Subcutaneous adipose tissue (tissue), 4 donors: ENCODE results near the gene SSR2. TPM values are rescaled to one million over a fixed set of nuclear protein-coding genes. Genes with fewer than 3 reads are reported as not detected.

Experiments used
- total RNA-seq, 4 donors: library from RNA; depleted of rRNA; stranded (reverse); fragments of >200 nt; gene quantifications; one replicate each; pipeline ENCODE4 v1.1.0, GENCODE V29; 2016
- TF ChIP-seq, protein P1 (sequence below): fragments of 450-650 bp; IDR thresholded peaks from one replicate; pipeline ENCODE4 v1.5.1; 2016; ENCODE audit warnings: low read depth, mild to moderate bottlenecking, control low read depth, antibody characterized with exemption, moderate library complexity

The SSR2 gene
- total RNA-seq, 4 donors from 2014 or later: 117 to 238 (median 185) TPM

DNA sequence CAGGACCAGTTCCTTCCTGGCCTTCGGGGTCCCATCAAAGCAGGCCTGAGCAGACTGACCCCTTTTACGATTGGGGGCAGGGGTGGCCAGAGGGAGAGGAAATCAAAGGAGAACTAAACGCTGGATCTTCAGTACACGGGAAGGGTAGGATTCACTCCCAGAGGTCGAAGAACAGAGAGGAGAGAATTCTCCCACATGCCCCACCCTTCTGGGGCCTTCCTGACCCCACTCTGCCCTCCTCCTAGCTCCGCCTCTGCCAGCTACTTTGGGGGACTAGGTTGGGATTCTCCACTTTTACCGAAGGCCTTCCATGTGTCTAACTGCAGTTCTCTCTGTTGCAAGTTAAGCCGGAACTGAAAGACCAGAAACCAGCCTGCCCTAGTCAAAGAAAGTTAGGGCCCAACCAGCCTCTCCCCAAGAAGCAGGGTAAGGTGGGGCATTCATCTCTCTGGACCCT is 41.8 kb downstream of the SSR2 start:
- TF ChIP-seq, protein P1, sequence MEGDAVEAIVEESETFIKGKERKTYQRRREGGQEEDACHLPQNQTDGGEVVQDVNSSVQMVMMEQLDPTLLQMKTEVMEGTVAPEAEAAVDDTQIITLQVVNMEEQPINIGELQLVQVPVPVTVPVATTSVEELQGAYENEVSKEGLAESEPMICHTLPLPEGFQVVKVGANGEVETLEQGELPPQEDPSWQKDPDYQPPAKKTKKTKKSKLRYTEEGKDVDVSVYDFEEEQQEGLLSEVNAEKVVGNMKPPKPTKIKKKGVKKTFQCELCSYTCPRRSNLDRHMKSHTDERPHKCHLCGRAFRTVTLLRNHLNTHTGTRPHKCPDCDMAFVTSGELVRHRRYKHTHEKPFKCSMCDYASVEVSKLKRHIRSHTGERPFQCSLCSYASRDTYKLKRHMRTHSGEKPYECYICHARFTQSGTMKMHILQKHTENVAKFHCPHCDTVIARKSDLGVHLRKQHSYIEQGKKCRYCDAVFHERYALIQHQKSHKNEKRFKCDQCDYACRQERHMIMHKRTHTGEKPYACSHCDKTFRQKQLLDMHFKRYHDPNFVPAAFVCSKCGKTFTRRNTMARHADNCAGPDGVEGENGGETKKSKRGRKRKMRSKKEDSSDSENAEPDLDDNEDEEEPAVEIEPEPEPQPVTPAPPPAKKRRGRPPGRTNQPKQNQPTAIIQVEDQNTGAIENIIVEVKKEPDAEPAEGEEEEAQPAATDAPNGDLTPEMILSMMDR: no peak

DNA sequence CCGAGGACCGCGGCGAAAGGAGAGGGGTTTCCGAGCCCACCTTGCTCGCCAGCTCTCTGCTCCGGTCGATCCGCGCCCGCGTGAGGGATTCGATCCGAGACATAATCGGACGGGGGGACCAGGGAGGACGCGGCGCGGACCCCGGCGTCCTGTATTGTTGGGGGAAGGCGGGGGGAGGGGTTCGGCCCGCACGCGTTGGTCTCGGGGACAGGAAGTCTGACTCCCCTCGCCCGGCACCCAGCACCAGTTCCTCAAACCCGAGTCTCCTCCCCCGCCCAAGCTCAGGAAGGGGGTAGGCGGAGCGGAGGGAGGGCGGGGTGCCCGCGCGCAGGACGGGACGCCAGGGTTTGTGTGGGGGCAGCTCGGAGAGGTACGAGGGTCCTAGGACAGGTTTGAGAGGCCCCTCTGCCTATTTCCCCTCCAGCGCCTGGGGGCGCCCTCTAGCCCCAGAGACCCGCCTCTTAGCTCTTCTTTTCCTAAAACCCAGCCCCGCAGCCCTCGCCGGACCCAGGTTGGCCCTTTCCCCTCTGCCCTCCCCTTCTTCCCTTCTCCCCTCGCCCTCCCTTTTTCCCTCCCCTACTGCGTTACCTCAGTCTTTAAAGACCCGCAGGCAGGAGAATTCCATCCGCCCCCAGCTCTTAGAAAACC is 42.3 kb downstream of the SSR2 start, which contains the start of gene ARHGEF2:
Gene ARHGEF2 (minus strand): TSS at position 223 of the 648 bp plus-strand sequence. CDS start 120 bp downstream, at position 103.
- TF ChIP-seq, protein P1: no peak

DNA sequence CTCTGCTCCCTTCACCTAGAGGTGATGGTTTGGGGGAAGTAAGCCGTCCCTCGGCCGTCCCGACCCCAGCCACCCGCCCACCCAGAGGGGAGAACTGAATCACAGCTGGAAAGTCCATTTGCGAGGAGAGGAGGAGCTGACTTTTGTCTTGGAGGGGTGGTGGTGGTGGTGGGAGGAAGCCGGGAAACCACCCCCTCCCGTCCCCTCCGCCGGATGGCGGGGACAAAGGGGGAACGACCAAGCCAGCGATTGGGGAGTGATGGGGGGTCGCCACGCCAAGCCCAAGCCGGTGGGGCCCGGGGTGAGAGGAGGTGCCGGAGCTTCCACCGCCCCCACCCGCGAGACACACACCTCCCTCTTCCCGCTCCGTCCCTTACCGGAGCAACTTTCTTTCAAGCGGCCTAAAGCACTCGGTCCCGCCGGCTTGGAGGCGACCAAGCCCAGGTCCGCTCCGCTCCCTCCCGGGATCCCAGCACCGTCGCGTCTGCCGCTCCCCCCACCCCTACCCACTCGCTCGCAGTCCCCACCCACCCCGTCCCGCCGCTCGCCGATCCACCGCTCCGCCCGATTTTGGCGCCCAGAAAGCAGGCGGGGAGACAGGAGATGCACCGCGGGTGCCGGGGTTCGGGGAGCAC is 42.9 kb downstream of the SSR2 start:
- TF ChIP-seq, protein P1: no peak

DNA sequence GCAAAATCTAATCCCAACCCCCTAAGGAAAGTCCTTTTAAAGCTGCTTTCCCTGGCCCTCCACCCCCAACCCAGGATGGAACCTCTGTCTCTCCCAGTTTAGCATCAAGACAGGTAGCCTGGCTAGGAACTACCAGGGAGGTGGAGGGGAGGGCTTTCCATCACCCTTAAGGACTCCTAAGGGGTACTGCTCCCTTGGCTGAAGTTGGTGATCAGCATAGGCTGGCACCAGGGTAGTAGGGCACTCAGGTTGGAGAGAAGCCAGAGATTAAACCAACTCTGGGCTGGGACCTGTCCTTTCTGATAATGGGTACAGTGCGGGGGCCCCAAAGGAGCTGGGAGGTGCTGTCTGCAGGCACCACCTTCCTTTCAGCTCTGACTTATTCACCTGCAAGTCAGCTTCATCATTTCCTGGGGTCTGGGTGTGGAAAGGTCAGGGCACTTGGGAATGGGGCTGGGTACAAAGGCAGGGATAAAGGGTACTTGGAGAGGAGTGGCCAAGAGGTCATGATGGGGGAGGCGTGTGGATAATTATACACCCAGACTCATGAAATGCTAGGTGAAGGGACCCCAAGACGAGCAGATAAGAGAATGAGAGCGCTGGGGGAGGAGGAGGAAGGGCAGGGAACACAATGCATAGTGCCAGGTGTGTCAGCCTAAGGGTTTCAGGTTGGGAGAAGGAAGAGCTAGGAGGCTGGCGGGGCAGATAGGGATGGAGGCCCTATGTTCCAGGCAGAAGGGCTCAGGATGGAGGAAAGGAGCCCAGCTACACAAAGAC is 43.6 kb downstream of the SSR2 start:
- TF ChIP-seq, protein P1: no peak

DNA sequence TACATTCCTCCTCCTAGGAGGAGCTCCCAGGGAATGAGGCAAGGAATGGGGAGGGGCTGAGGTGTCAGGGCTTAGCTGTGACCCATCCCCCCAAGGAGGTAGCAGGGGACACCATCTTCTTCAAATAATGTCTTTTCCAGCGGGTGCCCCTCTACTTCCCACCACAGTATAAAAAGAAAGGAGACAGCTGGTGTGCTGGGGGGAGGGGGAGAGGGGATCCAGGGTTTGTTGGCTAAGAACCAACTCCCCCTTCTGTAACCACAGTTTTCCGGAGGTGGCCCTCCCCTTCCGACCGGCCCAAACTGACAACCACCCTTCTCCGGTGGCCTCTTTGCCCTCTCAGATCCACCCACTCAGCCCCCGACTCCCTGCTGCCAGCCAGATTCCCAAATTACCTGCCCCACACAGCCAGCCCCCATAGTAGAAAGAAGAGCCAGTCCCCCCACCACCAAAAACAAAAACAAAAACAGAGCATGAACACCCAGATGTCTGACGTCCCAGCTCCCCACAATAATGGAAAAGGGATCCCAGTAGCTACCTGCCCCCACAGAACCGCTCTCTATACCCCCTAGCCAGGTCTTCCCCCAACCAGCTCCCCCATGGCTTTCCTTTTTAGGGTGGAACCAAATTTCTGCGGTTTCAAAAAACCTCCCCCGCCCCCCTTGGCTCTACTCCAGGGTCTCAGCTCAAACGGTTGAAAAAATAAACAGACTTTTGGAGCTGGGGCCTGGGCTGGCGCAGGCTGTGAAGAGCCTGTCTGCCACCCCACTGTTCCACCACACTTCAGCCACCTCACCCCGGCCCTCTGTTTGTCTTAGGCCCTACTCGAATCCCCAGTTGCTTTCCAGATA is 44.5 kb downstream of the SSR2 start:
- TF ChIP-seq, protein P1: no peak

DNA sequence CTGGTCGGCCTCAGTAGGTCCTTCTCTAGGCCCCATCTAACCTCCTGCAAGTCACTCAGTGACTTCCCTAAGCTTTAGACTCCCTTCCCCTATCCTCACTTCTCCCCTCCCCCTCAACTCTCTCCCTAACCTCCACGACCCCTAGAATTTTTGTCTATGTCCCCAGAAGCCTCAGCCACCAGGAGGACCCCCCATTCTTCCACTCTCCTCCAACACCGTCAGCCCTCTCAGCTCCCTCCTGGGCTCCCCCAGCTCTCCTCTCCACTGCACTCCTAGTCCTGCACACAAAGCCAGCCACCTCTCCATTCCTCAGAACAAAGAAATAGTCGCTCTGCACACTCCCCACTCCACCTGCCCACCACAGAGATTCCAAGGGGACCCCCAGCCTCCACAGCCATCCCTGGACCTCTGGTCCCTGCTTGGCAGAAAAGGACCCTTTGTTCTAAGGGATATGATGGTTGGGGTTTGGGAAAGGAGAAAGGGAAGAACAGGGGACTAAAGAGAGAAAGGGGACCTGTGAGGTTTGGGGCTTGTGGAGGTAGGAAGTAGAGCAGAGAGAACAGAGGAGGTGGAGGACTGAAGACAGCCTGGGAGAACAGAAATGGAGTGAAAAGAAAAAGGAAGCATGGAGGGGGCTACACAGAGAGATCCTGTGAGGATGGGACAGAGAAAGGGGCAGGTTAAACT is 45.2 kb downstream of the SSR2 start:
- TF ChIP-seq, protein P1: no peak
